ENCODE results near the gene CTXND1. TPM values are rescaled to one million over a fixed set of nuclear protein-coding genes. Genes with fewer than 3 reads are reported as not detected.

CTXND1 gene
- total and polyA plus RNA-seq, 2 of the 4 experiments (the other 2 are of a cell fraction), result not detected

DNA sequence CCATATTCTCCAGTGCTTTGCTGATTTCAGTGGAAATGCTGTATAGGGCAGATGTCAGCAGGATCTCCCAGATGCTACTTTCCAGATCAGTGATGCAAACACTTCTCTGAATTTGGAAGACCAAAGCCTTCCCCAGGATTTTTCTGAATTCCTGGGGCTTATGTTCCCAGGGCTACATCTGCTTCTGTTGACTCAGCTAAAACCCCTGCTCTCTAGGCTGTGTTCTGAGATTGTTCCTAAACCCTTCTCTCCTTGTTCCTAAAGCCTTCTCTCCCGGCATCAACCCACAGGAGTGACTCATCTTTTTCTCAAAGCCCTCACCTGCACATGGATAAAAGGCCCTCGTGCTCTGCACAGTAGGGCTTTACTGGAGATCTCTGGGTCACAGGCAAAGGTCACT is 63.8 kb downstream of the CTXND1 start:
- TF ChIP-seq MAFK (IDR thresholded peaks at IDR 0.05; ENCODE audit: low read depth, low read length) (peak; percentile 28; the same call in 1 of the 2 replicates), POLR2A (IDR thresholded peaks at IDR 0.05; ENCODE audit: low read depth, low read length) (no peak)
- DNase-seq (no peak), ATAC-seq (ENCODE audit: low read depth) (no peak)
- in situ Hi-C loops (cut with MboI; ENCODE audit: low sequenced_read_pairs), result no loop called here
- Histone ChIP-seq H3K14ac (replicated peaks; ENCODE audit: low read depth, low read length) (no peak overlapping the region), H3K9me1 (ENCODE audit: insufficient read depth, low read length) (peaks cover 7% of the 10 kb centered on the region), H3K4me2 (ENCODE audit: low read depth, low read length) (no peak overlapping the region), H3K9me3 (ENCODE audit: control insufficient read depth, insufficient read depth, low read length) (no peaks in the 10 kb centered on the region), H2BK5ac (ENCODE audit: low read depth, low read length, poor library complexity, severe bottlenecking) (no peak overlapping the region), H4K91ac (ENCODE audit: insufficient read depth, low read depth, low read length) (no peak overlapping the region), H2AK5ac (ENCODE audit: low read depth, low read length) (no peak overlapping the region), H2AK9ac (replicated peaks; ENCODE audit: low read depth, low read length, poor library complexity) (no peak overlapping the region), H3K18ac (ENCODE audit: low read depth, low read length) (no peak overlapping the region), H3K27me3 (ENCODE audit: control insufficient read depth, insufficient read depth, low read length) (no peaks in the 10 kb centered on the region), H3K9ac (ENCODE audit: low read depth, low read length) (no peak overlapping the region), H4K20me1 (ENCODE audit: insufficient read depth, low read length) (no peaks in the 10 kb centered on the region), H4K8ac (ENCODE audit: low read depth in 2 of 2, low read length in 2 of 2) (no peak overlapping the region), H2BK120ac (ENCODE audit: low read depth, low read length) (no peak overlapping the region), H3K4ac (ENCODE audit: low read depth, low read length) (no peak overlapping the region), H2AFZ (replicated peaks; ENCODE audit: low read length, poor library complexity) (no peak overlapping the region), H2BK15ac (ENCODE audit: low read depth, low read length) (no peak overlapping the region), H3K79me1 (ENCODE audit: low read depth in 1 of 2, low read length in 2 of 2) (no peaks in the 10 kb centered on the region), H3K4me1 (ENCODE audit: control insufficient read depth, insufficient read depth, low read length) (0 out of 2 replicates have a peak, but pooled peaks cover 2% of the 10 kb centered on the region), H3K56ac (ENCODE audit: extremely low read depth, insufficient read depth, low read length) (no peak overlapping the region), H3K36me3 (ENCODE audit: control insufficient read depth, insufficient read depth, low read length) (peaks cover 27% of the 10 kb centered on the region), H3K23ac (ENCODE audit: low read depth, low read length) (no peak overlapping the region), H3K27ac (ENCODE audit: insufficient read depth, low read length) (no peak overlapping the region), H2BK20ac (ENCODE audit: low read depth, low read length) (no peak overlapping the region), H3K4me3 (ENCODE audit: insufficient read depth, low read depth, low read length) (no peak overlapping the region), H4K5ac (ENCODE audit: low read depth, low read length) (no peak overlapping the region)
- intact Hi-C loops (cut with micrococcal nuclease), result no loop called here
- no CpG with 5 or more reads among the region's 2 CpGs for WGBS, 2 experiments (ENCODE audit: extremely low coverage in 2 of 2, insufficient read length in 1 of 2)
- POLR2A ChIA-PET (ENCODE audit: unreplicated experiment), result no interaction called here
- dilution Hi-C loops (cut with HindIII; ENCODE audit: low sequenced_read_pairs, unreplicated experiment), result no loop called here
- no TSS peak for BruUV-seq (replicated peaks)
- CTCF ChIA-PET, result no interaction called here

Measured in IMR-90 (cell line).